GM18498 (cell line): Measurements from ENCODE around the gene ASAP3.
"Not testable (repeated sequence)": the region's sequence is repeated elsewhere in the genome, so short reads cannot be mapped to it uniquely, and the experiment has no call there.

Experiments used
- ATAC-seq: cut with Tn5 transposase; IDR thresholded peaks from one replicate; pipeline ENCODE4 v1.9.1; 2021; ENCODE audit warnings: mild to moderate bottlenecking, moderate library complexity; ENCODE audit not compliant: unreplicated experiment

Gene ASAP3

DNA sequence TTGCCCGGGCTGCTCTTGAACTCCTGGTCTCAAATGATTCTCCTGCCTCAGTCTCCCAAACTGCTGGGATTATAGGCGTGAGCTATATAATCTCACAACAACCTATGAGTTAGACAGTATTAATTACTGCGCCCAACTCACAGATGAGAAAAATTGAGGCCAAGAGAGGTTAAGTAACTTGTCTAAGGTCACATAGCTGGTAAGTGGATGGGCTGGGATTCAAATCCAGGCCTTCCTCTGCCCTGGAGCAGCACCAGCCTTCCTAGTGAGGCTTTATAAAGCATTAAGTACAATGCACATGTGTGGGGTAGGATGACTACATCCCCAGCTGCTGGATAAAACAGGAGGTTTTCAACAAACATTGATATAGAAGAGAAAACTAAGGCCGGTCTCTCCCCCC lies 31.9 kb upstream of the ASAP3 start:
- no peak for ATAC-seq

DNA sequence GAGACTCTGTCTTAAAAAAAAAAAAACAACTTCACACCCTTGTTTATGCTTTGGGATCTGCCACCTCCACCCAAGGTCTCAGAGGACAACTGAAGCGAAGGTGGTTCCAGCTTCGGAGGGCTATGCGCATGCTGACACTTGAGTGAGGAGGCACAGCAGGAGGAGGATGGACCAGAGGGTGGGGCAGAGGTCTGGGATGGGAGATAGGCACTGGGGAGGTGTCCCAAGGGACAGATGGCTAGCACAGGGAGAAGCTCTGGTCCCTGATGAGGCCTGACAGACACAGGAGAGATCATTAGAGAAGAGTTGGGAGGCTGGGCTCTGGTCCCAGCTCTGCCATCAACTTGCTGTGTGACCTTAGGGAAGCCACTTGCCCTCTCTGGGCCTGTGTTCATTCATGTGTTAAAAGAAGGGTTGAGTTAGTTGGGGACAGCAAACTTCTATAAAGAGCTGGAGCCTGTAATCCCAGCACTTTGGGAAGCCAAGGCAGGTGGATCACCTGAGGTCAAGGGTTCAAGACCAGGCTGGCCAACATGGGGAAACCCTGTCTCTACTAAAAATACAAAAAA lies 30.2 kb upstream of the ASAP3 start:
- no peak for ATAC-seq

DNA sequence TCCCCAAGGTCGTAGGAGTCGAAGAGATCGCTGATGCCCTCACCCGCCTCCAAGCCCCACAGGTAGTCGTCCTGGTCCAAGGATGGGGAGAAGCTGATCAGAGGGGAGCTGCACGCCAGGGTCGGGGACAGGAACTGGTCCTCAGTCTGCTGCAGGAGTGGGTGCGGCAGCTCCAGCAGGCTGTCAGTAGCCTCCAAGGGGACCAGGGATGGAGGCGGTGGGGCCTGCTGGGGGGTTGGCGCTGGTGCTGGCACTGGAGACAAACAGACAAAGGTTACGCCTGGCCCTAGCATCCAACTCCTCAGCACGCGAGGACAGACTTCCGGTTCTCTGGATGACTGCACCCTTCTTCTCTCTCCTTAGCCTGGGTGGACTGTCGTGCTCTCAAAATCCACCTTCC lies 25.9 kb upstream of the ASAP3 start:
- ATAC-seq, result no peak

DNA sequence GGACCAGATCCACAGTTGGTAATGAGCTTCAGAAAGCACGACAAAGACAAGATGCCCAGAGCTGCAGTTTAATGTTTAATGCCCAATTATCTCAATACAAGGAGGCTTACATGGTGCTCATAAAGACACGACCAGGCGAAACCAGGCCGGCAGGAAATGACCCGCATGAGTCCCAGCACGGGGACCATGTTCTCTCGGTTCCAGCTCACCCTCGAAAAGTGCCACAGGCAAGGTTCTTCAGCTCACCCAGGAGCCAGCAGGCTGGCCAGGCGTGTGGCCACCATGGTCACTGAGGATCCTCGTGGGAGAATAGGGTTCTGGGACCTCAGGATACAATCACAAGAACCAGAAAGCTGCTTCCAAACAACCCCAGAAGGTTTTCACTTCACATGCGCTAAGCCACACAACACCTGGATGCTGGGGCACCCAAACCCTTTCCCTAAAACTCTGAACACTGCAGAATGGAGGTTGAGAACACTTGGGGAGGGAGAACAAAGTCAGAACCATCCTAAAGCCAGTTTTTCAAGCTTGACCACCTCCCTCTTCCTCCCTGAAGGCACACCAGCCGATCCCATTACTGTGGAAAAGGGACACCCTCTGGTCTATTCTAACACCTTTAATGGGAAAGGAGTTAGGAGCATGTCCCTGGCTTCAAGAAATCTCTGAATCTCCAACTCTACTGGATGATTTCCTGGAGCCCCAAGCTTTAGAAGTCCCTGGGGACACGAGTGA lies 22.6 kb upstream of the ASAP3 start:
- no peak for ATAC-seq

DNA sequence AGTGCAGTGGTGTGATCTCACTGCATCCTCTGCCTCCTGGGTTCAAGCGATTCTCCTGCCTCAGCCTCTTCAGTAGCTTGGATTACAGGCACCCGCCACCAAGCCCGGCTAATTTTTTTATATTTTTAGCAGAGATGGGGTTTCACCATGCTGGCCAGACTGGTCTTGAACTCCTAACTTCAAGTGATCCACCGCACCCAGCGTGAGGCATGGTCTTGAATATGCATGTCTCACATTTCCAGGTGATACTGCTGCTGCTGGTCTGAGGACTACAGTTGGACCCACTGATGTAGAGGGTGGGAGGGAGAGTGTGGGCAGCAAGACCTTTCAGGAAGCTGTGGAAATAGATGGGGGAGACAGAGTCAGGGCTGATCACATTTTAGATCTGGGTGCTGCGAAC lies 21.9 kb upstream of the ASAP3 start:
- no peak for ATAC-seq

DNA sequence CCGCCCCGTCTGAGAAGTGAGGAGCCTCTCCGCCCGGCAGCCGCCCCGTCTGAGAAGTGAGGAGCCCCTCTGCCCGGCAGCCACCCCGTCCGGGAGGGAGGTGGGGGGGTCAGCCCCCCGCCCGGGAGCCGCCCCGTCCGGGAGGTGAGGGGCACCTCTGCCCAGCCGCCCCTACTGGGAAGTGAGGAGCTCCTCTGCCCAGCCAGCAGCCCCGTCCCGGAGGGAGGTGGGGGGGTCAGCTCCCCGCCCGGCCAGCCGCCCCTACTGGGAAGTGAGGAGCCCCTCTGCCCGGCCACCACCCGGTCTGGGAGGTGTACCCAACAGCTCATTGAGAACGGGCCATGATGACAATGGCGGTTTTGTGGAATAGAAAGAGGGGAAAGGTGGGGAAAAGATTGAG lies 20.2 kb upstream of the ASAP3 start:
- ATAC-seq, result not testable (repeated sequence)

DNA sequence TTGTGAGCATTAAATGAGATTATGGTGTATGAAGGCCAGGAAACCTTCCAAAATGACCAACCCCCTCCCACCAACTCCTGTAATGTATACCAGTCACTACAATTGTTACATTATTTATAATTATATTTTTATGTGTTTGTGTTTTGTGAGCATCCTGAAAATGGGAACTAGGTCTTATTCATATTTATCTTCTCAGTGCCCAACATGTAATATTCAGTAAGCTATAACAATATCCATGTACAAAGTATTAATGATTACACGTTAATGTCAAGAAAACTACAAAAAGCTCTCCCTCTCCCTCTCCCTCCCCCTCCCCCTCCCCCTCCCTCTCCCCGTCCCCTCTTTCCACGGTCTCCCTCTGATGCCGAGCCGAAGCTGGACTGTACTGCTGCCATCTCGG lies 19.0 kb upstream of the ASAP3 start:
- no peak for ATAC-seq

DNA sequence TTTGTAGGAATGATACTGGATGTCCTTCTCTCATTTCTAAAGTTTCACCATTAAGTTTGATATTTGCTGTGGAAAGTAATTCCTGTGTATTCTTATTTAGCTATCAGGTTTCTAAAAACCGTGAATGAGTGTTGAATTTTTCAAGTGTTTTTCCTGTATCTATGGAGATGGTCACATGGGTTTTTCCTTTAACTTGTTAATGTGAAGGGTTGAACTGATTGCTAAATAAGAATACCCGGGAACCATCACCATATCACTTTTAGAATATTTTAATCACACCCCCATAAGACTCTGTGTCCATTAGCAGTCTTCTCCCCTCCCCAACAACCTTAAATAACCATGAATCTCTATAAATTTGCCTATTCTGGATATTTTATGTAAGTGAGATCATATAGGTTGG lies 16.5 kb upstream of the ASAP3 start:
- ATAC-seq, result no peak

DNA sequence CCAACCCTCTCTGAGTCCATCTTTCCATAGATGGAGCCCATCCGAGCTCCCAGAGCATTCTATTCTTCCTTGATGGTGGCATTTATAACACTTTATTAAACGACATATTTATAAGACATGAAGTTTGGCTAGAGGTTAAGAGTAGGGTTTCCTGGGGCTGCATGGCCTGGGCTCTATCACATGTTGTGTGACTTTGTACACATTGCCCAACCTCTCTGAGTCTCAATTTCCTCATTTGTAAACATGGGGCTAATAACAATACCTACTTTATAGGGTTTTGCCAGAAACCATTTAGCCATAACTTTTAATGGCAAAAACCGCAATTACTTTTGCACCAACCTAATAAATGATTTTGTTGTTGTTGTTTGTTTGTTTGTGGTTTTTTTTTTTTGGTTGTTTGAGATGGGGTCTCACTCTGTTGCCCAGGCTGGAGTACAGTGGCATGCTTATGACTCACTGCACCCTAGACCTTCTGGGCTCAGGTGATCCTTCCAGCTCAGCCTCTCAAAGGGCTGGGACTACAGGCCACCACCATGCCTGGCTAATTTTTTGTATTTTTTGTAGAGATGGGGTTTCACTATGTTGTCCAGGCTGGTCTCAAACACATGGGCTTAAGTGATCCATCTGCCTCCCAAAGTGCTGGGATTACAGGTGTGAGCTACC lies 13.9 kb upstream of the ASAP3 start:
- no peak for ATAC-seq

DNA sequence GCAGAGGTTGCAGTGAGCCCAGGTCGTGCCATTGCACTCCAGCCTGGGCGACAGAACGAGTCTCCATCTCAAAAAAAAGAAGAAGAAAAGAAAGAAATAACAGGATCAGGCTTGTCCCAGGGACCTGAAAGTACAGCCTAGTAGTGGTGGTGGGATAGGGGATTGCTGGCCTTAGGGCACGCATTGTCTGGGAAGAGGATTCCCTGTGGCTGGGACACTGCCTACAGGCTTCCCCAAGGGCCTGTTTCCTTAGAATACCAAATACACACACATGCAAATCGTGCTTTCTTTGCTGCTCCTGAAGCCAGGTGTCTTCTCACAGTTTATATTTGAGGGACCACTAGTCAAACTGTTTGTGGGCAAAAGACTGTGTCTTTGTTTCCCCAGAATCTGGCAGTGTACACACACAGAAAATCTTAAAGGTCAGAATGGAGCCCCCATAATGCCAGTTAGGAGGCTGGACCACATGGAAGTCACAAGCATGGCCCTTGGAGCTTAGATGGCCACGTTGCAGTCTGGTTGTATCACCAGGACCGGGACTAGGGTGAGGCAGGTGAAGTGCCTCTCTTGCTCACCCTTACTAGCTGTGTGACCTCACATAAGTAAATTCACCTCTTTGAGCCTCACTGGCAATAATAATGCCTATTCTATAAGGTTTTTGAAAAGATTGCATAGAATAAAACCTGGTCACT lies 12.7 kb upstream of the ASAP3 start:
- ATAC-seq, result no peak

DNA sequence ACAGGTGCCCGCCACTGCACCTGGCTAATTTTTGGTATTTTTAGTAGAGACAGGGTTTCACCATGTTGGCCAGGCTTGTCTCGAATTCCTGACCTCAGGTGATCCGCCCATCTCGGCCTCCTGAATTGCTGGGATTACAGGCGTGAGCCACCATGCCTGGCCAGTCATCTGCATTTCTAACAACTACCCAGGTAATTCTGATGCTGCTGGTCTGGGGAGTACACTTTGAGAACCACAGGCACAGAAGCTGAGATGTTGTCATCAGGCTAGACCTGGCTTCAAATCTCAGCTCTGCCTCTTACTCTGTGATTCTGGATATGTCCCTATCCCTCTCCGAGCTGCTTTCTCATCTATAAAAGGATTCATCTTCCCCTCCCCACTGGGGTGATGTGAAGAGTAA lies 10.9 kb upstream of the ASAP3 start:
- not testable (repeated sequence) for ATAC-seq

DNA sequence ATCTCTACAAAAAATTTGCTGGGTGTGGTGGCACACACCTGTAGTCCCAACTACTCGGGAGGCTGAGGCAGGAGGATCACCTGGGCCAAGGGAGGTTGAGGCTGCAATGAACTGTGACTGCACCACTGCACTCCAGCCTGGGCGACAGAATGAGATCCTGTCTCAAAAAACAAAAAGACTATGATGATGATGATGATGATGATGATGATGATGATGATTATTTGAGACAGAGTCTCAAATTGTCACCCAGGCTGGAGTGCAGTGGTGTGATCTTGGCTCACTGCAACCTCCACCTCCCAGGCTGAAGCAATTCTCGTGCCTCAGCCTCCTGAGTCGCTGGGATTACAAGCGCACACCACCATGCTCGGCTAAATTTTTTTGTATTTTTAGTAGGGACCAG lies 8.8 kb upstream of the ASAP3 start:
- ATAC-seq, result not testable (repeated sequence)

DNA sequence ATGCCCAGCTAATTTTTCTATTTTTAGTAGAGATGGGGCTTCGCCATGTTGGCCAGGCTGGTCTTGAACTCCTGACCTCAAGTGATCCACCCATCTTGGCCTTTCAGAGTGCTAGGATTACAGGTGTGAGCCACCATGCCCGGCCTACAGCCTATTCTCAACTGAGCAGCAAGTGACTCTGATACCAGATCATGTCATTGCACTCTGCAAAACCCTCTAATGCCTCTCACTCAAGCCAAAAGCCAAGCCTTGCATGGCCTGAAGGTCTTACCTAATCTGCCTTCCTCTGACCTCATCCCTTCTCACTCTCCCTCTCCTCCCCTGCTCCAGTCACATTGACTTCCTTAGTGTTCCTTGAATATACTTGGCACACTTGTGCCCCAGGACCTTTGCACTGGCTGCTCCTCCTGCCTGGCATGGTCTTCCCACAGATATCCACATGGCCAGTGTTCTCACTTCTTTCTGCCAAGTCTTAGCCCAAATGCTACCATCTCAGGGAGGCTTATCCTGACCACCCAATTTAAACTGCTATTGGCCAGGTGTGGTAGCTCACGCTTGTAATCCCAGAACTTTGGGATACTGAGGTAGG lies 8.2 kb upstream of the ASAP3 start:
- no peak for ATAC-seq

DNA sequence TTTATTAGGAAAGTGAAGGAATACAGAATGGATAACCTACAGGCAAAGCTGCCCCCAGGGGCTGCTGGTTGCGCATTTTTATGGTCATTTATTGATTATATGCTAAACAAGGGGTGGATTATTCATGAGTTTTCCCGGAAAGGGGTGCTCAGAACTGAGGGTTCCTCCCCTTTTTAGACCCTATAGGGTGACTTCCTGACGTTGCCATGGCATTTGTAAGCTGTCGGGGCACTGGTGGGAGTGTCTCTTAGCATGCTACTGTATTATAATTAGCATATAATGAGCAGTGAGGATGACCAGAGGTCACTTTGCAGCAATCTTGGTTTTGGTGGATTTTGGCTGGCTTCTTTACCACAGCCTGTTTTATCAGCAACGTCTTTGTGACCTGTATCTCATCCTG lies 5.9 kb upstream of the ASAP3 start:
- no peak for ATAC-seq

DNA sequence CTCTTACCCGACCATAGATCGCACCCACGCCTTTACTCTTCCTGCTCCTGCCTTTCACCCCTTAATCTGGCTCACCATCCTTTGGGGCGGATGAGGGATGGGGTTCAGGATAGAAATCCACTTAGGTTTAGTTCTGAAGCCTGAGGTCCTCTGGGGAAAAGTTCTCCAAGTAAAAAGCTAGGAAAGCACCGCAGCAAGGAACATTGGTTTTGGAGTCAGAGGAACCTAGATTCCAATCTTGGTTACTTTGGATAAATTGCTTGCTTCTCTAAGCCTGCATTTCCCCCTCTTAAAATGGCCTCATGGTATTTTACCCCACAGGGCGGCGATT lies 988 bp upstream of the ASAP3 start:
- ATAC-seq, result no peak

DNA sequence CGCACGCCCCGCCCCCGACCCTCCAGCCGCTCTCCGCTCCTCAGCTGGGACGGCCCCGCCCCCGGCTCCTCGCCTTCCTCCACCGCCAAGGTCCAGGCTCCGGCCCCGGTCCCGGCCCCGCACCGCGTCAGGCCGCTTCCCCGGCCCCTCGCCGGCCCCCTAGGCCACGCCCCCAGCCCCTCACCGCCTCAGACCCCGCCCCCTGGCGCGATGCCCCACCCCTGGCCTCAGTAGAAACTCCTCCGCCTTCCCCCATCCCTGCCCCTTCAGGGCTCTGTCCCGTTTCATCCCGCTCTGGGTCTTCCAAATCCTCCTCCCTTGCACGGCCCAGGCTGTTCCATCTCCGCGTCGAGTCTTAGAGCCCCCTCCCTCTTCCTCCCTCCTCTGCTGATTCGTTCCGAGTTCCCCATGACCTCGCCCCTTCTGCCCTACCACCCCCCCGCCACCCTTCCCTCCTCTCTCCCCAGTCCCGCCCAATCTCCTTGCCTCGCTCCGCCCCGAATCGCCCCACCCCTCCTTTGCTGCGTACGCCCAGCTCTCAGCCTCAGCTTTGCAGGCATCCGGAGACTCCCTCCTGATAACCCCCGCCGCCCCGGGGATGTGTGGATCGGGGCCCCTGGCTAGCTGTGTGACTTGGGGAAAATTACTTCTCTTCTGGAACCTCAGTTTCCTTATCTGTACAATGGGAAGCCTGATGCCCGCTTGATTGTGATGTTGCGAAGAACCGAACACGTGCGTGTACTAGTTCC lies 448 bp upstream of the ASAP3 start:
- peak; percentile 66 for ATAC-seq

DNA sequence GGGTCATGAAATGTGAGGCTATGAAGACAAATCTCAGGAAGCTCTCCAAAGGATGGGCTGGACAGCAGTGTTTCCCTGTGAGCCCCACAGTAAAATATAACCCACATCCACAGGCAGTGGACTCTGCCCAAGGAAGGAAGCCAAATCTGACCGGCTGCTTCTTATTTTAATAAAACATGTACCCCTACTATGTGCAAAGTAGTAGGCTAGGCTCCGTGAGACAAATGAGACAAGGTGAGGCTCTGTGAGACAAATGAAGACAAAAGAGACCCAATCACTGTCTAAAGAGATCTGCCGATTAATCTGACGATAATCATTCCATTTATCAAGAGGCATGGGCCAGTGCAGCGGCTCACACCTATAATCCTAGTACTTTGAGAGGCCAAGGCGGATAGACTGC lies 2.1 kb downstream of the ASAP3 start:
- ATAC-seq, result no peak

DNA sequence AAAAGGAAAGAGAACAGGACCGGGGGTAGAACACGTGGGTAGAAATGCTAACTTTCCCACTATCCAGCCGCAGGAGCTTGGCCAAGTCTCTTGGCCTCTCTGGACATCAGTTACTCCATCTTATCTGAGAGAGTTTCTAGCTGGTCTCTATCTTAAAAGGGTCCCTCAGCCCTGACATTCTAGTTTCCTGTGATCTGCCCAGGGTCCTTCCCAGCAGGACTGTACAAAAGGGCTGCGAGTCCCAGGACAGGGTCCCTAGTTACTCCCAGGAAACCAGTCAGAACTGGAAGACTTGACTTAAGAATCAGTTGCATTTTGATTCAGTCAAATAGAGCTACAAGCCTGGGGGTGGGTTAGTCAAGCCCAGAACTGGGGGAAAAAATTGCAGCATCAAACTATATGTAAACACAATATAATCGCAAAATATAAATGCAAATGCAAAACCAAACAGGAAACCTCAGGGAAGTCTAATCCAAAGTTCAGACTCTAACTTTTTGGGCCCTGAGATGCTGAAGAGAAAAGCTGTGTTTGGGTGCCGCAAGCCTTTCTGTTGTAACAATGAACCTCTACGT lies 2.9 kb downstream of the ASAP3 start:
- ATAC-seq, result no peak

DNA sequence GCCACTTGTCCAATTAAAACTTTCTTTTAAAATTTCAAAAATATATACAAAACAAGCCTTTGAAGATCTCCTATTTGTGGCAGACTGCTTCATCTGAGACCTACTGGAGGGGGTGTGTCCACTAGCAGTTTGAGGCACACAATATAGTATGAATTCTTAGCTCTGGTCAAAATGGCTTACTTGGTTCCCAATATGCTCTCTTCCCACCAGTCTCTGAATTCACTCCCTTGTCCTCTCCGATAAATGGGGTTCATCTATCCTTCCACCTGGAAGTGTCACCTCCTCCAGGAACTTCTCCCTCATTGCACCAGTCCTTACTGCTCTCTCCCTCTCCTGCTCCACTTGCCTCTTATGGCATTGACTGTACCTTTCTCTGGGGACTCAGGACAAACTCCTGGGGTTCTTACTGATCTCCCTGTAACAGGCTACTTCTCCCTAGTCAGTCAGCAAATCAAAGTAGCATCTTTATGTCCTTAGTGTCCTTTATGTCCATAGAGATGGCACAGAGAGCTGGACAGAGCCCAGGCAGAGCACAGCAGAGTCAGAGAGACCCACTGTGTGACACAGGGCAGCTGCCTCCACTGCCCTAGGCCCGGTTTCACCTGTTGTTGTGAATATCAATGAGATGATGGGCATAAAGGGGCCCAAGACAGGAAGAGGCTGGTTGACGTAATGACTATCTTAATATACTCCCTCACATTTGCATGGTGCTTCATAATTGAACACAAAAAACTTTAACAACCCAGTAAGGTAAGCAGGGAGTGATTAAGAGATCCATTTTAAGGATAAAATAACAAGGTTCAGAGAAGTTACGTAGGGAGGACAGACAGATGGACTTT lies 3.6 kb downstream of the ASAP3 start:
- ATAC-seq, result no peak

DNA sequence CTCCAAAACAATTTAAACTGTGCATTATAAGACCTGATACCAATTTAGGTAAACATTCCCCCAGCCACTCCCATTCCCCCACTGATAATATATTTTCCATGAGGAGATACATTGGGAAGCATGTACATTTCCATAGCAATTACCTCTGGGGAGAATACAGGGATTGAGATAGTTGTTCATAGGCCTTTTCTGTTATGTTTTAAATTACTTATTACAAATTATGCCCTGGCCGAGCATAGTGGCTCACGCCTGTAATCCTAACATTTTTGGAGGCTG lies 4.4 kb downstream of the ASAP3 start:
- no peak for ATAC-seq
